NB4 (cell line): Measurements from ENCODE around the gene FAM3D.

Source experiments
- POLR2A ChIP-seq: IDR thresholded peaks from 2 replicates; pipeline ENCODE4 v1.6.1; 2011; ENCODE audit warnings: mild to moderate bottlenecking; ENCODE audit not compliant: insufficient read length; ENCODE audit errors: extremely low read depth
- TF ChIP-seq, protein P1 (sequence below): IDR thresholded peaks from one replicate; pipeline ENCODE4 v1.5.1; 2012; ENCODE audit warnings: low read depth, low read length
- TF ChIP-seq, protein P2 (sequence below): IDR thresholded peaks from 2 replicates; pipeline ENCODE4 v1.6.1; 2011; ENCODE audit warnings: low read depth, low read length

DNA sequence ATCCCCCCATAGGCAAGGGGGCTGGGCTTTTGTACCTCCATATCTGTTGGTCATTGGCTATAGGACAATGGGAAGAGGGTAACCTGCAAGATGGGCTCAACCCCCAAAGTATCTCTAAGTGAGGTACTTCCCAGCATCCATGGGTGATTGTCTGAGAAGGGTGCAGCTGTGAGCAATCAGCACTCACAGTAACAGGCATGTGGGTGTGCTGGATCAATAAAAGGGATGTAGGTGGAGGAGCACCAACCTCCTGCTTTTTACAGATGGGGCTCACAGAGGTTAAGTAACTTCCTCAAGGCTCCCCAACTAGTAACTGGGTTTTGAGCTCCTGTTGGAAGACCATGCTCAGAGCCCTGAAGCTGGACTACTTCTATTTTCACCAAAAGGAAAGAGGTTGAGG is 63.0 kb downstream of the FAM3D start:
- TF ChIP-seq, protein P1, sequence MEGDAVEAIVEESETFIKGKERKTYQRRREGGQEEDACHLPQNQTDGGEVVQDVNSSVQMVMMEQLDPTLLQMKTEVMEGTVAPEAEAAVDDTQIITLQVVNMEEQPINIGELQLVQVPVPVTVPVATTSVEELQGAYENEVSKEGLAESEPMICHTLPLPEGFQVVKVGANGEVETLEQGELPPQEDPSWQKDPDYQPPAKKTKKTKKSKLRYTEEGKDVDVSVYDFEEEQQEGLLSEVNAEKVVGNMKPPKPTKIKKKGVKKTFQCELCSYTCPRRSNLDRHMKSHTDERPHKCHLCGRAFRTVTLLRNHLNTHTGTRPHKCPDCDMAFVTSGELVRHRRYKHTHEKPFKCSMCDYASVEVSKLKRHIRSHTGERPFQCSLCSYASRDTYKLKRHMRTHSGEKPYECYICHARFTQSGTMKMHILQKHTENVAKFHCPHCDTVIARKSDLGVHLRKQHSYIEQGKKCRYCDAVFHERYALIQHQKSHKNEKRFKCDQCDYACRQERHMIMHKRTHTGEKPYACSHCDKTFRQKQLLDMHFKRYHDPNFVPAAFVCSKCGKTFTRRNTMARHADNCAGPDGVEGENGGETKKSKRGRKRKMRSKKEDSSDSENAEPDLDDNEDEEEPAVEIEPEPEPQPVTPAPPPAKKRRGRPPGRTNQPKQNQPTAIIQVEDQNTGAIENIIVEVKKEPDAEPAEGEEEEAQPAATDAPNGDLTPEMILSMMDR, result no peak
- no peak for TF ChIP-seq POLR2A
- TF ChIP-seq, protein P2, sequence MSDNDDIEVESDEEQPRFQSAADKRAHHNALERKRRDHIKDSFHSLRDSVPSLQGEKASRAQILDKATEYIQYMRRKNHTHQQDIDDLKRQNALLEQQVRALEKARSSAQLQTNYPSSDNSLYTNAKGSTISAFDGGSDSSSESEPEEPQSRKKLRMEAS, result no peak
